ENCODE measurements around the gene PCCA.

GRCh38 chr13:100490692-100491091, 401.8 kb downstream of the PCCA start:
- TF ChIP-seq EP300 (IDR thresholded peaks at IDR 0.05) (no peak), POLR2A (IDR thresholded peaks at IDR 0.05) (no peak)
